ENCODE results near the gene DYSF.

- no peak for TF ChIP-seq CTCF (IDR thresholded peaks at IDR 0.05)
- TF ChIP-seq POLR2A (IDR thresholded peaks at IDR 0.05): no peak
Observed at GRCh38 chr2:71613953-71614925, 160.9 kb downstream of the DYSF start.

Measured in esophagus squamous epithelium (tissue), 4 donors.